Osteocyte (in vitro differentiated cells): ENCODE measurements around the gene COL24A1. TPM values are rescaled to one million over a fixed set of nuclear protein-coding genes. Genes with fewer than 3 reads are reported as not detected.
"Not testable (repeated sequence)": the region's sequence is repeated elsewhere in the genome, so short reads cannot be mapped to it uniquely, and the experiment has no call there.

Experiments
- DNase-seq: peaks from one replicate; pipeline ENCODE4 v3.0.0; 2021; ENCODE audit warnings: mixed read lengths; ENCODE audit not compliant: unreplicated experiment; ENCODE audit errors: extremely low spot score
- H3K27ac Mint-ChIP-seq: one replicate; pipeline ENCODE4 v1.8.0; 2021; ENCODE audit warnings: mild to moderate bottlenecking, mixed read lengths; ENCODE audit not compliant: unreplicated experiment
- H3K27me3 Mint-ChIP-seq: one replicate; pipeline ENCODE4 v1.8.0; 2021; ENCODE audit warnings: mixed read lengths; ENCODE audit not compliant: unreplicated experiment
- H3K36me3 Mint-ChIP-seq: one replicate; pipeline ENCODE4 v1.8.0; 2021; ENCODE audit warnings: mixed read lengths; ENCODE audit not compliant: unreplicated experiment
- H3K4me1 Mint-ChIP-seq: one replicate; pipeline ENCODE4 v1.8.0; 2021; ENCODE audit warnings: mixed read lengths; ENCODE audit not compliant: unreplicated experiment
- H3K4me3 Mint-ChIP-seq: one replicate; pipeline ENCODE4 v1.8.0; 2021; ENCODE audit warnings: mild to moderate bottlenecking, moderate library complexity, mixed read lengths; ENCODE audit not compliant: unreplicated experiment
- H3K9me3 Mint-ChIP-seq: one replicate; pipeline ENCODE4 v1.8.0; 2021; ENCODE audit warnings: mixed read lengths; ENCODE audit not compliant: unreplicated experiment
- CTCF ChIP-seq: fragments of 200-600 bp; sonication (generic); IDR thresholded peaks from 2 replicates; pipeline ENCODE4 v1.5.0; 2021; ENCODE audit warnings: antibody characterized with exemption, mild to moderate bottlenecking, moderate library complexity
- total RNA-seq: library from RNA; stranded (reverse); gene quantifications from 2 replicates; pipeline ENCODE4 v1.2.1, GENCODE V29; 2021

COL24A1 gene
- total RNA-seq, 1 donor from 2014 or later = 0.46 TPM

- Mint-ChIP-seq H3K27me3 (peaks cover 7% of the 10 kb centered on the region), H3K4me1 (no peaks in the 10 kb centered on the region), H3K9me3 (no peaks in the 10 kb centered on the region), H3K4me3 (no peak overlapping the region), H3K27ac (no peak overlapping the region), H3K36me3 (peaks cover 2% of the 10 kb centered on the region)
- TF ChIP-seq CTCF = no peak
- DNase-seq = no peak
Observed at GRCh38 chr1:85748120-85748519, 408.5 kb downstream of the COL24A1 start.

GRCh38 chr1:85746777-85747176 is 409.8 kb downstream of the COL24A1 start:
- H3K27ac Mint-ChIP-seq = no peak overlapping the region
- H3K9me3 Mint-ChIP-seq = no peaks in the 10 kb centered on the region
- no peak for TF ChIP-seq CTCF
- peaks cover 16% of the 10 kb centered on the region for H3K27me3 Mint-ChIP-seq
- H3K4me1 Mint-ChIP-seq = no peaks in the 10 kb centered on the region
- peaks cover 2% of the 10 kb centered on the region for H3K36me3 Mint-ChIP-seq
- no peak for DNase-seq
- no peak overlapping the region for H3K4me3 Mint-ChIP-seq

GRCh38 chr1:85743814-85744213 is 412.8 kb downstream of the COL24A1 start:
- no peaks in the 10 kb centered on the region for H3K9me3 Mint-ChIP-seq
- H3K36me3 Mint-ChIP-seq = peaks cover 2% of the 10 kb centered on the region
- DNase-seq = no peak
- no peaks in the 10 kb centered on the region for H3K4me1 Mint-ChIP-seq
- H3K27me3 Mint-ChIP-seq = peaks cover 16% of the 10 kb centered on the region
- no peak overlapping the region for H3K27ac Mint-ChIP-seq
- TF ChIP-seq CTCF = no peak
- H3K4me3 Mint-ChIP-seq = no peak overlapping the region

GRCh38 chr1:85734931-85735330 is 421.6 kb downstream of the COL24A1 start:
- no peak for TF ChIP-seq CTCF
- Mint-ChIP-seq H3K4me3 (no peak overlapping the region), H3K27ac (no peak overlapping the region), H3K36me3 (no peaks in the 10 kb centered on the region), H3K9me3 (no peaks in the 10 kb centered on the region), H3K4me1 (peaks cover 1% of the 10 kb centered on the region), H3K27me3 (peaks cover 4% of the 10 kb centered on the region)
- DNase-seq = no peak

- no peak for TF ChIP-seq CTCF
- DNase-seq = no peak
- Mint-ChIP-seq H3K27me3 (no peaks in the 10 kb centered on the region), H3K4me3 (no peak overlapping the region), H3K27ac (no peak overlapping the region), H3K36me3 (peaks cover 10% of the 10 kb centered on the region), H3K9me3 (peaks cover 25% of the 10 kb centered on the region), H3K4me1 (no peaks in the 10 kb centered on the region)
Observed at GRCh38 chr1:85718678-85719340, 437.8 kb downstream of the COL24A1 start.

GRCh38 chr1:85714418-85715114 is 442.0 kb downstream of the COL24A1 start:
- not testable (repeated sequence) for H3K4me1 Mint-ChIP-seq, DNase-seq, H3K27ac Mint-ChIP-seq, H3K36me3 Mint-ChIP-seq, H3K4me3 Mint-ChIP-seq, H3K27me3 Mint-ChIP-seq
- peaks cover 12% of the 10 kb centered on the region for H3K9me3 Mint-ChIP-seq
